GM18861 (cell line): ENCODE data around the gene MPST.
"Not testable (repeated sequence)": the region's sequence is repeated elsewhere in the genome, so short reads cannot be mapped to it uniquely, and the experiment has no call there.

ENCODE experiments used
- ATAC-seq: cut with Tn5 transposase; IDR thresholded peaks from one replicate; pipeline ENCODE4 v1.9.1; 2021; ENCODE audit not compliant: unreplicated experiment

Gene MPST

GRCh38 chr22:37019309-37020191 is at the start of gene MPST, which contains the start of gene TST:
Gene MPST (plus strand): TSS chr22:37019742. CDS start chr22:37019837, 95 bp downstream.
Gene TST (minus strand): TSS chr22:37019447. CDS start chr22:37018732, 715 bp downstream.
- peak; percentile 60 for ATAC-seq

GRCh38 chr22:36971341-36972125 is 48.0 kb upstream of the MPST start:
- no peak for ATAC-seq

- peak; percentile 11 for ATAC-seq
Observed at GRCh38 chr22:36976606-36977005, 42.9 kb upstream of the MPST start.

DNA sequence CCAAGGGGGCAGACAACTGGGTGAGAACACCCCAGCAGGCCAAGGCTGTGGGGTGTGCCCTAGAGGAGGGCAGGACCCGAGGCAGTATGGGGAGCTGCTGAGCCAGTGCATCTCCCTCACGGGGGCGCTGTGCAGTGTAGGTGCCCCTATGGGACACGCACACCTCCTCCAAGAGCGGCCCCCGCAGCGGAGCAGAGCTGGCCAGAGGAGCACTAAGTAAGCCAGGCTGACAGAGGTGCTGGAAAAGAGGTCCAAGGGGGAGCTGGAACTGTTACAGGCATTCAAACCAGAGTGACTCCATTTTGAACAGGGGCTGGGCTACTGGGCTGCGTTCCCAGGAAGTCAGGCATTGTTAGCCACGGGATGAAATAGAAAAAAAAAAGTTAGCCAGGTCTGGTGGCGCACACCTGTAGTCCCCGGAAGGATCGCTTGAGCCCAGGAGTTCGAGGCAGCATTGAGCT is 42.1 kb upstream of the MPST start:
- ATAC-seq: peak; percentile 66

DNA sequence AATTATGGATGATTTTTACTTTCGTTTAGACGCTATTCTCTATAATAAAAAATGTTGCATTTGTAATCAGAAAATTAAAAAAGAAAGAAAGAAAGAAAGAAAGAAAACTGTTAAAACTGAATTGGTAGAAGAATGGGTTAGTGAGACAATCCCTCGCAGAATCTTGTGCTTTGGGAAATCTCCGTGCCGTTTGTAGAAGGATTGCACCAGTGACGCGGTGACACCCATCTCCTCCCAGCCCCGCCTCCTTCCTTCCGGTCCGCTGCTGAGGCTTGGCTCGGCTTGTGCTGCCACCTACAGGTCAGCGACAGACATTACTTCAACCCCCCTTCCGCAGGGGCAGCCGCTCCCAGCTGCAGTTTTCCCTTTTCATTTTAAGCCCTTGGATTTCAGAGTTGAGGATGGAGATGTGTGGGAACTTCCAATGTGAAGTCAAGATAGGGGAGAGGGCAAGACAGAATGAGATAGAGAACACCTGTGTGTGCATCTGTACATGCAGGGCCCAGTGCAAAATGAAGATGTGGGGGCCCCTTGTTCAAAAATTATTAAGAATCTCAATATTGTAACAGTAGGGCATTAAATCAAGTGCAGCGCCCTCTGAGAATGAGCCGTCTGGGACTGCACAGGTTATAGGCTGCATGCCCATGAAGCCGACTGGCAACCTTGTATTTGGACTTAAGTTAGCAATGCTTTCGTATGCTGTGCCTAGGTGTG is 41.4 kb upstream of the MPST start:
- no peak for ATAC-seq

DNA sequence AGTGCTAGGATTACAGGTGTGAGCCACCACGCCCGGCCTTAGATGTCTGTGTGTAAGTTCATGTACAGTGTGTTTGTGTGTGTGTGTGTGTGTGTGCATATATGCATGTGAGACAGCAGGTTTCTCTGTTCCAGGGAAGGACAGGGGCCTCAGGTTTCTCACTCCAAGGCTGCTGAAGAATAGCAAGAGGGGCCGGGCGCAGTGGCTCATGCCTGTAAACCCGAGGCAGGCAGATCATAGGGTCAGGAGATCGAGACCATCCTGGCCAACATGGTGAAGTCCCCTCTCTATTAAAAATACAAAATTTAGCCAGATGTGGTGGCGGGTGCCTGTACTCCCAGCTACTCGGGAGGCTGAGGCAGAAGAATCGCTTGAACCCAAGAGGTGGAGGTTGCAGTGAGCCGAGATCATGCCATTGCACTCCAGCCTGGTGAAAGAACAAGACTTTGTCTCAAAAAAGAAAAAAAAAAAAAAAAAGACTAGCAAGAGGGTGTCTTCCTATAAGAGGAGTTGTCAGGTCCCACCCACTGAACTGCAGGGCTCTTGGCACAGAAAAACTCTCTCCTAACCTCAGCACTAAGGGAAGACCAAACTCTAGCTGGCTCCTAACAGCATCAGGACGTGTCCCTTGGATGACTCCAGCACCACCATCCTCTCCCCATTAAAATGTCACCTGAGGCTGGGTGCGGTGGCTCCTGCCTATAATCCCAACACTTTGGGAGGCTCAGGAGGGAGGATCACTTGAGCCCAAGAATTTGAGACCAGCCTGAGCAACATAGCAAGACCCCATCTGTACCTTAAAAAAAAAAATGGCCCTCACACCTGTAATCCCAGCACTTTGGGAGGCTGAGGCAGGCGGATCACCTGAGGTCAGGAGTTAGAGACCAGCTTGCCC is 40.3 kb upstream of the MPST start:
- ATAC-seq: no peak

DNA sequence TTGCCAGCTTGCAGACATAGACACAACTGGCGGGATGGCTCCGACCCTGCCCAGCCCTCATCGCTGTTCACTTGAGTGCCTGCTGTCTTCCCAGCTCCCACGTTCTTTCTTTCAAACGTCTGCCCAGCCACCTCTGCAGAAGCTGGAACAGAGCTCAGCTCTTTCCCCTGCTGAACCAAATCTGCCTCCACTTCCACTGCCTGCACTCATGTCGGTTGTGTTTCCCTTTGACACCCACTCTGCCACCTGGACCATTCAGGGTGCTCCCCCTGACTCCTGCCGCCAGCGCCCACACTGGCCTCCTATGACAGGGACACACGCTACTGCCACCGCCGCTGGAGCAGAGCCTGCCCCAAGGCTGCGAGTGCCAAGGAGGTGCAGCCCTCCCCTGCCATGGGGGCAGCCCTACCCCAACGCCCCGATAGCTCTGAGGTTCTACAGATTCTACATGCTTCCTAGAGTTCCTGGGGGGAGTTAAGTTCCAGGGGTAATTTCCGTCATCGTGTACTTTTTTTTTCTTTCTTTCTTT is 38.2 kb upstream of the MPST start:
- ATAC-seq: no peak

DNA sequence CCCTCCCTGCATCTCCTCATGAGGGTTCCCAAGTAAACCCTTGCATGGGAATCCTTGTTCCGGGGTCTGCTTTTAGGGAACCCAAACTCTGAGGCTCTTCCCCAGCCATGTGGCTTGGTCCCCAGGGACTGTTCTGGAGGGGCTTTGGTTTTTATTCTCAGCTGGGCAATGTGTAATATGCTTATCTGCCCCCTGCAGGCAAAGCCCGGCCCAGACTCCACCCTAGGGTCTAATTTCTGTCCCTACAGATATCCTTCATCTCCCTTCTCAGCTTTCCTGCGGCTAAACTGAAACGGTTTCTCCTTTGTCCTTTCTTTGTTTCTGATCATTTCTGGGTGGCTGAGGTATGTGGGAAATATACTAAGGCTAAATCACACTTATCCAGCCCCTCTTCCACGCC is 37.4 kb upstream of the MPST start:
- no peak for ATAC-seq

GRCh38 chr22:36985211-36985889 is 34.2 kb upstream of the MPST start:
- no peak for ATAC-seq

DNA sequence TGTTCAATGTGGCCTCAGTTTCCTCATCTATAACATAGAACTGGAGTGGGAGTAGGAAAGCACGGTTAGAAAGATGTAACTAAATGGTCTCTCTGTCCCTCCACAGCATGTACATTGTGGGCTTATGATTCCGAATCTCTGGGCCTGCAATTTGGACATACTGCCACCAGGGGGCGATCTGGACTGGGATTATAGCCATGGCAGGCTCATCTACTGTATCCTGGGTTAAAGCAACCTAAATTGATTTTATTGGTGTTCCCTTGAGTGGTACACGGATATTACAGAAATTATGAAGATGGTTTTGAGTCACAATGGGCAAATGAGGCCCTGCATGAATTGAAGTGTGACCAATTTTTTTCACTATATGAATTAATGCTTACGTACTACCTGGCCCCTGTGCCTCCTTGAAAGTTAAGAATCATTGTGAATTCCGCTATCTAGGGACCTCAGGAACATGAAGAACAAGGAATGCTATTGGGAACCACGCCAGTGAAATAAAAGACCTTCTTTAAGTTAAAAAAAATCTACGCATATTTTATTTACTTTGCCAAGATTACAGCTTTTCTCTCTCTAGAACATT is 33.2 kb upstream of the MPST start:
- ATAC-seq: no peak

GRCh38 chr22:36988075-36988832 is 31.3 kb upstream of the MPST start:
- ATAC-seq: no peak

- ATAC-seq: not testable (repeated sequence)
Observed at GRCh38 chr22:36989012-36989411, 30.5 kb upstream of the MPST start.

- ATAC-seq: no peak
Observed at GRCh38 chr22:36990457-36990856, 29.1 kb upstream of the MPST start.

- no peak for ATAC-seq
Observed at GRCh38 chr22:36991206-36991605, 28.3 kb upstream of the MPST start.

DNA sequence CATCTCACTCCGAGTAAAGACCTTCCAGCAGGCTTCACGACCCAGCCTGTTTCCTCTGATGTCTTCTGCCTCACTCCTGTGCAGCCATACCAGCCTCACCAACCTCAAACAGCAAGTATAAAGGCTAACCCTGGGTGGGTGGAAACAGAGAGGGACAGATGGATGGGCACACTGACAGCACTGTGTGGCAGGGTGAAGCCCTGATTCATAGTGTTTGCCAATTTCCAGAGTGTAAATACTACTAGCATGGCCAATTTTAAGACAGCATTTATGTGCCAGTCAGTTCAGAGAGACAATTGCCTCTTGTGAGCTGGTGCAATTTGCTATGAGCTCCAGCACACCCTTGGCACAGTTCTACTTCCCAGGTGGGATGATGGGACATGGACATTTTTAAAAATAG is 21.8 kb upstream of the MPST start:
- ATAC-seq: no peak

GRCh38 chr22:36998620-36999351 is 20.8 kb upstream of the MPST start:
- no peak for ATAC-seq

DNA sequence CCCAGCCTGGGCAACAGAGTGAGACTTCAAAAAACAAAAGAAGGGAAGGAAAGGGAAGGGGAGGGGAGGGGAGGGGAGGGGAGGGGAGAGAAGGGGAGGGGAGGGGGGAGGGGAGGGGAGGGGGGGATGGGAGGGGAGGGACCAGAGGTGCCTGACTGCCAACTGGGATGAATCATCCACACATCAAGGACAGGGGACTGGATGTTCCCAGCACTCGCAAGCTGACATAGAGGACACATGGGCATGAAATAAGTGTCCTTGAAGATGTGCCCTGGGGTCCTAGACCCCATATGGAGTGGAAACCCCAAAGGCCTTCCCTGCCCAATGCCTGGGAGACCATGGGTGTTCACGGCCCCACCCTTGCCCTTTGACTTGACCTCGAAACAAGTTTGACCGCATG is 20.1 kb upstream of the MPST start:
- ATAC-seq: no peak
